Epithelial cell of proximal tubule (primary cell): Measurements from ENCODE around the gene DIS3L2. TPM values are rescaled to one million over a fixed set of nuclear protein-coding genes. Genes with fewer than 3 reads are reported as not detected.
A peak's percentile ranks its signal among the peaks of the same experiment; 100 is the strongest.

Experiments used
- DNase-seq: peaks from one replicate; pipeline ENCODE4 v3.0.0-alpha.2; 2011; ENCODE audit warnings: low read depth
- H3K4me3 ChIP-seq: 2 replicates; pipeline ENCODE4 v1.5.1; 2011; ENCODE audit warnings: low read depth, mild to moderate bottlenecking, low read length
- CTCF ChIP-seq: conservative IDR thresholded peaks from 2 replicates; pipeline ENCODE4 v1.5.1; 2012; ENCODE audit warnings: low read depth, mild to moderate bottlenecking, low read length
- total RNA-seq: library from RNA; depleted of rRNA; stranded (reverse); fragments of >200 nt; gene quantifications from 2 replicates; pipeline ENCODE4 v1.2.3, GENCODE V29; 2015

The DIS3L2 gene
- total RNA-seq, 1 donor from 2014 or later = 31.6 TPM

GRCh38 chr2:232141591-232141990, 180.1 kb downstream of the DIS3L2 start:
- DNase-seq = no peak
- H3K4me3 ChIP-seq = no peak overlapping the region

DNA sequence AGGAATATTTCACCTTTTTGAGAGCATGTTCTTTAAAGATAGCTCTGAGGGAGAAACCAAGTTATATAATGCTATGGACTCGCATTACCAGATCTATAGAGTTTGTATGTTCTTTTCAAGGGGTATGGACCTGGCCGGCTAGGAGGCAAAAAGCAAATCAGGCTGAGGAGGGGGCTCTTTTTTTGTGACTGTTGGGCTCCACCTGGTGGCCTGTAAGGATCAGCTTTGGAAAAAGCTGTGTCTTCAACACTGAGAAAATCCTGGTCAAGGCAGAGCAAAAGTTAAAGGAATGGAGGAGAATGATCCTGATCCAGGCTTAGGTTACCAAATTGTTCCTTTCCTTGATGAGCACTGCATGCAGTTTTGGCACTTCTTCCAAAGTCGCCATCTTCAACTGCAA, 180.5 kb downstream of the DIS3L2 start:
- no peak for DNase-seq
- H3K4me3 ChIP-seq = no peak overlapping the region
- peak; percentile 89 for TF ChIP-seq CTCF

More at GRCh38 chr2:232141591-232141990, 180.1 kb downstream of the DIS3L2 start:
- TF ChIP-seq CTCF = no peak

DNA sequence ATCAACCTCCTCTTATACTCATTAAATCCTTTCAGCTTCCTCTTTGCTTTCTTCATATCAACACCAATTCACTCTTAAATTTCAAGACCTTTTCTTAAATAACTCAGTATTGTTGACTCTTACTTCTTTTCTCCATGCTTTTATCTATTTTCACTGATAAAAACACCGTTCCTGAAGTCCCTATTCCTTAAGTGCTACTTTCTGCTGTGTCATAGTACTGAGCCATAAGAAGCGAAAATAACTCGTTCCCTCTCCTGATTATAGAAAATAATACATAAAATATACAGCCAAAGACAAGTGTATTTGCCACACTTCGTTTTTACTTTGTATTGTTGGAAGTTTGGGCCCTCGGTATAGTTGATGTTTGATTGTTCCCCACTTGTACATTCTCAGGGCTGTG, 181.0 kb downstream of the DIS3L2 start:
- no peak overlapping the region for H3K4me3 ChIP-seq
- DNase-seq = no peak
- no peak for TF ChIP-seq CTCF

DNA sequence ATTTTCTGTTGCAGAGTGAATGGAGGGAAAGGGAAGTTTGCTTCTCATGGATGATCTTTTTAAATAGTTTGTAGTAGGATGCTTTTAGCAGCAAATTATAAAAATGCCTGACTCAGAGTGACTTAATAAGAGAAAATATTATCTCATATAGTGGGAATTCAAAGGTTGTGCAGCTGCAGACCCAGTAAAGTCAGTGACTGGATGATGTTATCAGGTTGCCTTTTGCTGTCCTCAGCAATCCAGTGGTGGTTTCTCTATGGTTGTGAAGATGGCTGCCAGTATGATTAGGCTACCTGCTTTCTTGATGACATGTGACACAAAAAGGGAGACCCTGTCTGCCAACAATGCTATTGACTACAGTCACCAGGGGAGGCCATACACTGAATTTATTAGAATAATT, 184.8 kb downstream of the DIS3L2 start:
- TF ChIP-seq CTCF = no peak
- DNase-seq = no peak
- H3K4me3 ChIP-seq = no peak overlapping the region

- no peak overlapping the region for H3K4me3 ChIP-seq
- no peak for DNase-seq
Measured at GRCh38 chr2:232147440-232148077, 186.0 kb downstream of the DIS3L2 start.

DNA sequence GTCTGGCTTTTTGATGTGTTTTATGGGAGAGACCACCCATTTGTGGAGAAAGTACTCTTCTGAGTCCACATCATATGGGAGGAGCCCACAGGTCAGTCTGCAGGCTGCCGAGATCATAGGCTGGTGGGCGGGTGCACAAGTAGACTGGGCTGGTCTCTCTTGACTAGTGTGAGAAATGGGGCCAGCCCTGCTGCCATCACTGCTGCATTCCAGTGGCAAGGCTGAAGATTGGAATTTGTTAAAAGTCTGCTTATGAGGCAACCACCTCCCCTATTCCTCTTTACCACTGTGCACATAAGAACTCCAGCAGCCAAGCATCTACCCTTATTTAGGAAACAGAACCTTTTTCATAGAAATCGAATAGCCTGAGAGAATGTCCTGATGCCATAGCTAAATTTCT, 200.7 kb downstream of the DIS3L2 start:
- TF ChIP-seq CTCF = no peak
- H3K4me3 ChIP-seq = no peak overlapping the region
- DNase-seq = no peak

More at GRCh38 chr2:232147440-232148077, 186.0 kb downstream of the DIS3L2 start:
- no peak for TF ChIP-seq CTCF

GRCh38 chr2:232170396-232170795, 208.9 kb downstream of the DIS3L2 start:
- TF ChIP-seq CTCF = no peak
- H3K4me3 ChIP-seq = no peak overlapping the region
- DNase-seq = no peak
